ENCODE data around the gene MMP24OS. TPM values are rescaled to one million over a fixed set of nuclear protein-coding genes. Genes with fewer than 3 reads are reported as not detected.

MMP24OS gene
- total and polyA plus RNA-seq, 10 of the 15 experiments (the other 5 are each of a cell fraction or from before 2014, with no cell fraction given) = 2.0 to 30.9 (median 10.9) TPM

GRCh38 chr20:35319871-35320197, 41.9 kb upstream of the MMP24OS start (continued):
- TF ChIP-seq KAT2A (conservative IDR thresholded peaks at IDR 0.05; ENCODE audit: control insufficient read depth, low read depth, low read length) (no peak), CHD1 (IDR thresholded peaks at IDR 0.05; ENCODE audit: low read depth, low read length) (no peak), TARDBP (IDR thresholded peaks at IDR 0.05; ENCODE audit: borderline replicate concordance) (no peak), MTA3 (IDR thresholded peaks at IDR 0.05; ENCODE audit: borderline replicate concordance, low read length) (no peak), NFIC (IDR thresholded peaks at IDR 0.05; ENCODE audit: low read depth, low read length) (no peak), SRF (IDR thresholded peaks at IDR 0.05; ENCODE audit: low read depth in 2 of 2, low read length in 2 of 2) (no peak), CHD4 (IDR thresholded peaks at IDR 0.05) (no peak), YY1 (IDR thresholded peaks at IDR 0.05; ENCODE audit: low read depth, low read length) (no peak), RAD51 (IDR thresholded peaks at IDR 0.05) (no peak), CREB1 (IDR thresholded peaks at IDR 0.05; ENCODE audit: low read depth) (no peak), MEF2A (IDR thresholded peaks at IDR 0.05; ENCODE audit: insufficient read depth, low read depth, low read length) (no peak)

GRCh38 chr20:35319192-35319870, 41.4 kb upstream of the MMP24OS start:
- POLR2A ChIA-PET = no interaction called here
- Histone ChIP-seq H3K9me3 (replicated peaks; ENCODE audit: control insufficient read depth, insufficient read depth, low read length) (no peaks in the 10 kb centered on the region), H3K4me2 (ENCODE audit: control insufficient read depth, insufficient read depth) (no peak overlapping the region), H3K36me3 (ENCODE audit: control insufficient read depth in 2 of 2, insufficient read depth in 2 of 2, low read length in 1 of 2) (peaks cover 0 to 2% of the 10 kb centered on the region in 2 experiments; a peak in 1 of 4 replicates), H3K4me3 (no peak overlapping the region), H3K4me1 (ENCODE audit: control insufficient read depth, insufficient read depth, low read length) (no peaks in the 10 kb centered on the region), H3K9ac (ENCODE audit: control insufficient read depth, insufficient read depth, low read length) (no peak overlapping the region), H3K27me3 (replicated peaks in 1 of 2; ENCODE audit: control insufficient read depth in 2 of 2, insufficient read depth in 2 of 2, low read length in 1 of 2) (no peaks in the 10 kb centered on the region), H3K79me2 (ENCODE audit: control insufficient read depth, insufficient read depth, low read length) (no peaks in the 10 kb centered on the region), H4K20me1 (ENCODE audit: control insufficient read depth, insufficient read depth) (no peaks in the 10 kb centered on the region), H3K27ac (ENCODE audit: control insufficient read depth, insufficient read depth) (no peak overlapping the region), H2AFZ (ENCODE audit: control insufficient read depth, low read depth, low read length) (no peak overlapping the region)
- DNase-seq (ENCODE audit: low read depth, low spot score) (no peak), ATAC-seq (no peak), FAIRE-seq (no peak)
- intact Hi-C loops (cut with micrococcal nuclease; ENCODE audit: unreplicated experiment) (no loop called here), in situ Hi-C loops (cut with MboI) (no loop called here)
- BruUV-seq (replicated peaks) = no TSS peak
- WGBS (ENCODE audit: insufficient coverage, insufficient replicate concordance, low lambda C conversion rate, missing lambda C conversion rate) = 100% methylated on average over 5 of the region's 5 CpGs
- CTCF ChIA-PET = interaction anchor here (2.6 kb wide), 1 partner anchor 11 kb away, joined by 13 read pairs; no protein-coding TSS in a partner anchor
- RAD21 ChIA-PET (ENCODE audit: unreplicated experiment) = no interaction called here
- SMC1A ChIA-PET (ENCODE audit: uncharacterized antibody, unreplicated experiment) = no interaction called here
- TF ChIP-seq BRCA1 (IDR thresholded peaks at IDR 0.05; ENCODE audit: low read depth, low read length) (no peak), CHD1 (IDR thresholded peaks at IDR 0.05; ENCODE audit: low read depth, low read length) (no peak), ZNF24 (IDR thresholded peaks at IDR 0.05) (no peak), E2F4 (IDR thresholded peaks at IDR 0.05; ENCODE audit: low read depth, low read length) (no peak), POU2F2 (IDR thresholded peaks at IDR 0.05; ENCODE audit: borderline replicate concordance, low read depth, low read length) (no peak), ELK1 (IDR thresholded peaks at IDR 0.05; ENCODE audit: low read depth, low read length) (no peak), ZBTB33 (IDR thresholded peaks at IDR 0.05) (no peak), SUZ12 (IDR thresholded peaks at IDR 0.05; ENCODE audit: unreplicated experiment) (no peak), ATF7 (IDR thresholded peaks at IDR 0.05; ENCODE audit: low read depth) (no peak)
